Measurements from ENCODE around the gene TET2.

Gene TET2

GRCh38 chr4:105182211-105182610 is 35.5 kb downstream of the TET2 start:
- no peak for DNase-seq (ENCODE audit: low read depth in 2 of 2)

GRCh38 chr4:105184316-105184980 is 37.8 kb downstream of the TET2 start:
- DNase-seq (ENCODE audit: low read depth in 2 of 2) = no peak

- DNase-seq (ENCODE audit: low read depth in 2 of 2) = no peak
Observed at GRCh38 chr4:105186701-105187161, 40.1 kb downstream of the TET2 start.

- no peak for DNase-seq (ENCODE audit: low read depth in 2 of 2)
Observed at GRCh38 chr4:105189855-105190650, 43.4 kb downstream of the TET2 start.

GRCh38 chr4:105191621-105192210 is 45.0 kb downstream of the TET2 start:
- no peak for DNase-seq (ENCODE audit: low read depth in 2 of 2)

- no peak for DNase-seq (ENCODE audit: low read depth in 2 of 2)
Observed at GRCh38 chr4:105192474-105192873, 45.8 kb downstream of the TET2 start.

GRCh38 chr4:105192910-105193309 is 46.2 kb downstream of the TET2 start:
- no peak for DNase-seq (ENCODE audit: low read depth in 2 of 2)

- DNase-seq (ENCODE audit: low read depth in 2 of 2) = no peak
Observed at GRCh38 chr4:105193536-105193935, 46.9 kb downstream of the TET2 start.

- DNase-seq (ENCODE audit: low read depth in 2 of 2) = no peak
Observed at GRCh38 chr4:105194328-105195231, 47.9 kb downstream of the TET2 start.

- no peak for DNase-seq (ENCODE audit: low read depth in 2 of 2)
Observed at GRCh38 chr4:105196523-105197145, 50.0 kb downstream of the TET2 start.

GRCh38 chr4:105197777-105198176 is 51.1 kb downstream of the TET2 start:
- DNase-seq (ENCODE audit: low read depth in 2 of 2) = no peak

- no peak for DNase-seq (ENCODE audit: low read depth in 2 of 2)
Observed at GRCh38 chr4:105198541-105198940, 51.9 kb downstream of the TET2 start.

GRCh38 chr4:105206214-105206613 is 59.5 kb downstream of the TET2 start:
- no peak for DNase-seq (ENCODE audit: low read depth in 2 of 2)

- no peak for DNase-seq (ENCODE audit: low read depth in 2 of 2)
Observed at GRCh38 chr4:105207386-105207785, 60.7 kb downstream of the TET2 start.

- no peak for DNase-seq (ENCODE audit: low read depth in 2 of 2)
Observed at GRCh38 chr4:105208561-105208960, 61.9 kb downstream of the TET2 start.

- DNase-seq (ENCODE audit: low read depth in 2 of 2) = no peak
Observed at GRCh38 chr4:105210916-105211315, 64.2 kb downstream of the TET2 start.

- no peak for DNase-seq (ENCODE audit: low read depth in 2 of 2)
Observed at GRCh38 chr4:105215609-105216313, 69.1 kb downstream of the TET2 start.

- DNase-seq (ENCODE audit: low read depth in 2 of 2) = no peak
Observed at GRCh38 chr4:105225500-105225899, 78.8 kb downstream of the TET2 start.

GRCh38 chr4:105227054-105227453 is 80.4 kb downstream of the TET2 start:
- no peak for DNase-seq (ENCODE audit: low read depth in 2 of 2)

- DNase-seq (ENCODE audit: low read depth in 2 of 2) = no peak
Observed at GRCh38 chr4:105230287-105230686, 83.6 kb downstream of the TET2 start.

GRCh38 chr4:105232374-105232773 is 85.7 kb downstream of the TET2 start:
- DNase-seq (ENCODE audit: low read depth in 2 of 2) = no peak

Data from stimulated activated CD8-positive, alpha-beta memory T cell treated with anti-CD3 and anti-CD28 coated beads, Interleukin-2, amount 100 ng/mL, for 1 hour (primary cell).